WI38 (cell line): ENCODE measurements around the gene SLC8A2.
"Not testable (repeated sequence)": the region's sequence is repeated elsewhere in the genome, so short reads cannot be mapped to it uniquely, and the experiment has no call there.

Source experiments
- H3K4me3 ChIP-seq: 2 replicates; pipeline ENCODE4 v1.5.1; 2011; ENCODE audit warnings: low read depth, mild to moderate bottlenecking, control low read depth, low read length
- CTCF ChIP-seq: IDR thresholded peaks from 2 replicates; pipeline ENCODE4 v1.5.1; 2012; ENCODE audit warnings: low read depth, mild to moderate bottlenecking, control low read depth, low read length

SLC8A2 gene

GRCh38 chr19:47491358-47492136 is 19.9 kb upstream of the SLC8A2 start:
- no peak for TF ChIP-seq CTCF
- no peak overlapping the region for H3K4me3 ChIP-seq

- no peak for TF ChIP-seq CTCF
- H3K4me3 ChIP-seq: no peak overlapping the region
Measured at GRCh38 chr19:47490847-47491246, 19.2 kb upstream of the SLC8A2 start.

GRCh38 chr19:47490031-47490430 is 18.3 kb upstream of the SLC8A2 start:
- H3K4me3 ChIP-seq: no peak overlapping the region
- TF ChIP-seq CTCF: no peak

GRCh38 chr19:47489072-47489914 is 17.6 kb upstream of the SLC8A2 start:
- TF ChIP-seq CTCF: no peak
- H3K4me3 ChIP-seq: no peak overlapping the region

- no peak for TF ChIP-seq CTCF
- no peak overlapping the region for H3K4me3 ChIP-seq
Measured at GRCh38 chr19:47487551-47488515, 16.1 kb upstream of the SLC8A2 start.

GRCh38 chr19:47486900-47487299 is 15.2 kb upstream of the SLC8A2 start:
- H3K4me3 ChIP-seq: no peak overlapping the region
- TF ChIP-seq CTCF: no peak

GRCh38 chr19:47486220-47486619 is 14.5 kb upstream of the SLC8A2 start:
- not testable (repeated sequence) for H3K4me3 ChIP-seq
